GM23338 (cell line): ENCODE measurements around the gene FOXRED1. TPM values are rescaled to one million over a fixed set of nuclear protein-coding genes. Genes with fewer than 3 reads are reported as not detected.

Source experiments
- ATAC-seq: fragments of 200-7000 bp; cut with Tn5 transposase; 3 replicates; pipeline ENCODE4 v1.9.1; 2020
- DNase-seq: peaks from one replicate; pipeline ENCODE4 v3.0.0-alpha.2; 2015; ENCODE audit warnings: low spot score
- H2AFZ ChIP-seq: fragments of 200-600 bp; sonication (generic); 2 replicates; pipeline ENCODE4 v1.8.0; 2016; ENCODE audit warnings: antibody characterized with exemption, mild to moderate bottlenecking, moderate library complexity
- H3F3A ChIP-seq: fragments of 200-600 bp; sonication (generic); replicated peaks from 2 replicates; pipeline ENCODE4 v1.8.0; 2017; ENCODE audit warnings: antibody characterized with exemption, mixed run types, low read depth
- H3K27ac ChIP-seq: fragments of 200-600 bp; sonication (generic); 2 replicates; pipeline ENCODE4 v1.6.1; 2016; ENCODE audit warnings: low read depth
- H3K27me3 ChIP-seq: fragments of 200-600 bp; sonication (generic); 2 replicates; pipeline ENCODE4 v1.8.0; 2016; ENCODE audit warnings: mild to moderate bottlenecking, mixed run types, moderate library complexity; ENCODE audit not compliant: insufficient read depth
- H3K36me3 ChIP-seq: fragments of 200-600 bp; sonication (generic); 2 replicates; pipeline ENCODE4 v1.8.0; 2016; ENCODE audit warnings: mild to moderate bottlenecking; ENCODE audit not compliant: insufficient read depth
- H3K4me1 ChIP-seq: fragments of 200-600 bp; sonication (generic); 2 replicates; pipeline ENCODE4 v1.8.0; 2016; ENCODE audit warnings: mild to moderate bottlenecking, moderate library complexity; ENCODE audit not compliant: insufficient read depth
- H3K4me2 ChIP-seq: fragments of 200-600 bp; sonication (generic); 2 replicates; pipeline ENCODE4 v1.7.1; 2017; ENCODE audit warnings: mixed run types
- H3K4me3 ChIP-seq: fragments of 200-600 bp; sonication (generic); 2 replicates; pipeline ENCODE4 v1.6.1; 2016; ENCODE audit warnings: mixed run types
- H3K79me2 ChIP-seq: fragments of 200-600 bp; sonication (generic); replicated peaks from 2 replicates; pipeline ENCODE4 v1.8.0; 2017; ENCODE audit warnings: mild to moderate bottlenecking; ENCODE audit not compliant: insufficient read depth
- H3K9me2 ChIP-seq: fragments of 200-600 bp; sonication (generic); 2 replicates; pipeline ENCODE4 v1.8.0; 2017; ENCODE audit not compliant: insufficient read depth
- H4K20me1 ChIP-seq: fragments of 200-600 bp; sonication (generic); replicated peaks from 2 replicates; pipeline ENCODE4 v1.8.0; 2017; ENCODE audit warnings: mild to moderate bottlenecking; ENCODE audit not compliant: insufficient read depth
- H3K27ac Mint-ChIP-seq: 2 replicates; pipeline ENCODE4 v1.8.0; 2020; ENCODE audit warnings: inconsistent platforms, mild to moderate bottlenecking, moderate library complexity, mixed read lengths
- H3K27me3 Mint-ChIP-seq: 3 replicates; pipeline ENCODE4 v1.8.0; 2022; ENCODE audit warnings: low read depth, mild to moderate bottlenecking, moderate library complexity, mixed read lengths, inconsistent platforms; ENCODE audit not compliant: insufficient read depth, poor library complexity
- H3K36me3 Mint-ChIP-seq: 3 replicates; pipeline ENCODE4 v1.8.0; 2021; ENCODE audit warnings: low read depth, mild to moderate bottlenecking, inconsistent platforms, moderate library complexity, mixed read lengths
- H3K4me1 Mint-ChIP-seq: 3 replicates; pipeline ENCODE4 v1.8.0; 2020; ENCODE audit warnings: mild to moderate bottlenecking, inconsistent platforms, mixed read lengths
- H3K4me3 Mint-ChIP-seq: 3 replicates; pipeline ENCODE4 v1.8.0; 2021; ENCODE audit warnings: moderate library complexity, mild to moderate bottlenecking, inconsistent platforms, mixed read lengths
- H3K9me3 Mint-ChIP-seq: 3 replicates; pipeline ENCODE4 v1.8.0; 2020; ENCODE audit warnings: moderate library complexity, mild to moderate bottlenecking, inconsistent platforms, mixed read lengths
- CREB1 ChIP-seq: fragments of 250-450 bp; sonication (Bioruptor Pico); IDR thresholded peaks from 2 replicates; pipeline ENCODE4 v1.5.0; 2020; ENCODE audit warnings: low read depth, mild to moderate bottlenecking, moderate library complexity
- EZH2 ChIP-seq: fragments of 200-600 bp; sonication (generic); IDR thresholded peaks from one replicate; pipeline ENCODE4 v1.8.0; 2017; ENCODE audit warnings: antibody characterized with exemption, mild to moderate bottlenecking, low read depth; ENCODE audit not compliant: unreplicated experiment
- EZH2phosphoT487 ChIP-seq: fragments of 200-600 bp; sonication (generic); IDR thresholded peaks from one replicate; pipeline ENCODE4 v1.8.1; 2018; ENCODE audit warnings: antibody characterized with exemption; ENCODE audit not compliant: unreplicated experiment
- JUNB ChIP-seq: IDR thresholded peaks from one replicate; pipeline ENCODE4 v1.6.1; 2016; ENCODE audit warnings: antibody characterized with exemption; ENCODE audit not compliant: unreplicated experiment
- NANOG ChIP-seq: IDR thresholded peaks from 2 replicates; pipeline ENCODE4 v1.6.1; 2016; ENCODE audit warnings: antibody characterized with exemption, borderline replicate concordance
- POLR2AphosphoS5 ChIP-seq: IDR thresholded peaks from 2 replicates; pipeline ENCODE4 v1.6.1; 2016; ENCODE audit warnings: antibody characterized with exemption, low read depth
- STAT1 ChIP-seq: IDR thresholded peaks from one replicate; pipeline ENCODE4 v1.6.1; 2016; ENCODE audit warnings: antibody characterized with exemption; ENCODE audit not compliant: unreplicated experiment
- ZNF114 ChIP-seq: fragments of 250-450 bp; sonication (Bioruptor Pico); IDR thresholded peaks from 2 replicates; pipeline ENCODE4 v1.5.0; 2020; ENCODE audit warnings: mild to moderate bottlenecking, moderate library complexity
- ZNF331 ChIP-seq: fragments of 250-450 bp; sonication (Bioruptor Pico); IDR thresholded peaks from 2 replicates; pipeline ENCODE4 v1.5.0; 2020; ENCODE audit warnings: low read depth, mild to moderate bottlenecking, moderate library complexity
- polyA plus RNA-seq: library from polyadenylated mRNA; unstranded; fragments of >200 nt; fragmentation: Nextera tagmentation; extraction: Ambion mirVana; gene quantifications from 2 replicates; pipeline ENCODE4 v1.2.1, GENCODE V29; 2016
- total RNA-seq: library from RNA; depleted of rRNA; stranded (reverse); fragments of >200 nt; shearing (Covaris generic); gene quantifications from 2 replicates; pipeline ENCODE4 v1.2.3, GENCODE V29; 2014
- TF ChIP-seq, protein P1 (sequence below): IDR thresholded peaks from one replicate; pipeline ENCODE4 v1.6.1; 2018; ENCODE audit warnings: antibody characterized with exemption; ENCODE audit not compliant: unreplicated experiment
- TF ChIP-seq, protein P2 (sequence below): fragments of 250-450 bp; sonication (Bioruptor Pico); IDR thresholded peaks from 2 replicates; pipeline ENCODE4 v1.5.0; 2020; ENCODE audit warnings: mild to moderate bottlenecking, moderate library complexity
- TF ChIP-seq, protein P3 (sequence below): IDR thresholded peaks from 2 replicates; pipeline ENCODE4 v1.6.1; 2016; ENCODE audit warnings: antibody characterized with exemption
- TF ChIP-seq, protein P4 (sequence below), 2 experiments: fragments of 200-600 bp in 1 of 2; sonication (generic) in 1 of 2; conservative IDR thresholded peaks; 2 replicates each; pipeline versions ENCODE4 v1.5.1 to v1.6.1; 2016 to 2017; ENCODE audit warnings: antibody characterized with exemption in 2 of 2, low read depth in 2 of 2, mild to moderate bottlenecking in 2 of 2, moderate library complexity in 1 of 2

Gene FOXRED1
- total and polyA plus RNA-seq, 2 experiments from 2014 or later = 25.2 to 59.2 TPM

DNA sequence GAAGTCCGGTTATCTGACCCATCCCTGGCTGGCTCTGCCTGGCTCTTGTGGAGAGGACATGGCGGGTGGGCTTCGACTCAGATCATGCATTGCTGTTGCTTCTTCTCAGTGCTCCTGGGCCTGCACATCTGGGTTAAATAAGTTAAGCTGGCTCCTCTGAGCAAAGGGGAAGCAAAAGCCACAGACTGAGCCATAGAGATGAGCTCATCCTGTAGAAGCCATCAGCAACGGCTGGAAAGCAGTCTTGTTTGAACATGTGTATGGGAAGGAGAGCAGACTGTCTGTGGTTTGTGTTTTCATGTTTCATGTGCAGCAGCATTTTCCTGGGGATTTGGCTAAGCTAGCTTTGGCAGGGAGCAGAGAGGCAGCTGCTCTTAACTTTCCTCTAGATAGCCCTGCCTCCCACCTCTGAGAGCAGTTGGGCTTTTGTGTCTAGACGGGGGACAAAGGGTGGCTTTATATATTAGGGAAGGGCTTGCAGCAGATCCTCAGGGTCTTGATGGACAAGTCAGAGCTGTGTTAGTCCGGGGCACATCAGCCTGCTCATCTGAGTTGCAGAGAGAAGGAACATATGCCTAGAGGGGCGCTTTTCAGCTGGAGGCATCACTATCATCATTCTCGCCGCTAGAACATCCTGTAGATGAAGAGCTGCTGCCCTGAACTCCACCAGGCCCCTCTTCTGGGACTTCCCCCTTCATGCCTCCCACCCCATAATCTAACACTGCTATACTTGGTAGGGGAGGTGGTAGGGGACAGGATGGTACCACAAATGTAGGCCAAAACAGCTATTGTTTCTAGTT, 49.8 kb downstream of the FOXRED1 start:
- no peak overlapping the region for H3K4me3 ChIP-seq
- no peaks in the 10 kb centered on the region for H3F3A ChIP-seq
- H3K27ac ChIP-seq = no peak overlapping the region
- ATAC-seq (no peak), DNase-seq (no peak)
- no peak overlapping the region for H3K4me2 ChIP-seq
- no peaks in the 10 kb centered on the region; the same call in 1 of the 2 replicates for H3K79me2 ChIP-seq
- H4K20me1 ChIP-seq = no peaks in the 10 kb centered on the region
- H3K9me2 ChIP-seq = no peaks in the 10 kb centered on the region
- Mint-ChIP-seq H3K27me3 (no peaks in the 10 kb centered on the region), H3K36me3 (peaks cover 19% of the 10 kb centered on the region), H3K27ac (no peak overlapping the region), H3K4me1 (no peaks in the 10 kb centered on the region), H3K9me3 (no peaks in the 10 kb centered on the region), H3K4me3 (no peak overlapping the region)
- no peaks in the 10 kb centered on the region for H3K4me1 ChIP-seq
- H2AFZ ChIP-seq = no peak overlapping the region
- TF ChIP-seq NANOG (no peak), POLR2AphosphoS5 (no peak), CREB1 (CRISPR knock-in tag) (no peak), ZNF331 (no peak), EZH2 (no peak), JUNB (no peak), STAT1 (no peak), EZH2phosphoT487 (no peak), ZNF114 (CRISPR knock-in tag) (no peak)
- TF ChIP-seq, protein P1, sequence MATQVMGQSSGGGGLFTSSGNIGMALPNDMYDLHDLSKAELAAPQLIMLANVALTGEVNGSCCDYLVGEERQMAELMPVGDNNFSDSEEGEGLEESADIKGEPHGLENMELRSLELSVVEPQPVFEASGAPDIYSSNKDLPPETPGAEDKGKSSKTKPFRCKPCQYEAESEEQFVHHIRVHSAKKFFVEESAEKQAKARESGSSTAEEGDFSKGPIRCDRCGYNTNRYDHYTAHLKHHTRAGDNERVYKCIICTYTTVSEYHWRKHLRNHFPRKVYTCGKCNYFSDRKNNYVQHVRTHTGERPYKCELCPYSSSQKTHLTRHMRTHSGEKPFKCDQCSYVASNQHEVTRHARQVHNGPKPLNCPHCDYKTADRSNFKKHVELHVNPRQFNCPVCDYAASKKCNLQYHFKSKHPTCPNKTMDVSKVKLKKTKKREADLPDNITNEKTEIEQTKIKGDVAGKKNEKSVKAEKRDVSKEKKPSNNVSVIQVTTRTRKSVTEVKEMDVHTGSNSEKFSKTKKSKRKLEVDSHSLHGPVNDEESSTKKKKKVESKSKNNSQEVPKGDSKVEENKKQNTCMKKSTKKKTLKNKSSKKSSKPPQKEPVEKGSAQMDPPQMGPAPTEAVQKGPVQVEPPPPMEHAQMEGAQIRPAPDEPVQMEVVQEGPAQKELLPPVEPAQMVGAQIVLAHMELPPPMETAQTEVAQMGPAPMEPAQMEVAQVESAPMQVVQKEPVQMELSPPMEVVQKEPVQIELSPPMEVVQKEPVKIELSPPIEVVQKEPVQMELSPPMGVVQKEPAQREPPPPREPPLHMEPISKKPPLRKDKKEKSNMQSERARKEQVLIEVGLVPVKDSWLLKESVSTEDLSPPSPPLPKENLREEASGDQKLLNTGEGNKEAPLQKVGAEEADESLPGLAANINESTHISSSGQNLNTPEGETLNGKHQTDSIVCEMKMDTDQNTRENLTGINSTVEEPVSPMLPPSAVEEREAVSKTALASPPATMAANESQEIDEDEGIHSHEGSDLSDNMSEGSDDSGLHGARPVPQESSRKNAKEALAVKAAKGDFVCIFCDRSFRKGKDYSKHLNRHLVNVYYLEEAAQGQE = no peak
- TF ChIP-seq, protein P2, sequence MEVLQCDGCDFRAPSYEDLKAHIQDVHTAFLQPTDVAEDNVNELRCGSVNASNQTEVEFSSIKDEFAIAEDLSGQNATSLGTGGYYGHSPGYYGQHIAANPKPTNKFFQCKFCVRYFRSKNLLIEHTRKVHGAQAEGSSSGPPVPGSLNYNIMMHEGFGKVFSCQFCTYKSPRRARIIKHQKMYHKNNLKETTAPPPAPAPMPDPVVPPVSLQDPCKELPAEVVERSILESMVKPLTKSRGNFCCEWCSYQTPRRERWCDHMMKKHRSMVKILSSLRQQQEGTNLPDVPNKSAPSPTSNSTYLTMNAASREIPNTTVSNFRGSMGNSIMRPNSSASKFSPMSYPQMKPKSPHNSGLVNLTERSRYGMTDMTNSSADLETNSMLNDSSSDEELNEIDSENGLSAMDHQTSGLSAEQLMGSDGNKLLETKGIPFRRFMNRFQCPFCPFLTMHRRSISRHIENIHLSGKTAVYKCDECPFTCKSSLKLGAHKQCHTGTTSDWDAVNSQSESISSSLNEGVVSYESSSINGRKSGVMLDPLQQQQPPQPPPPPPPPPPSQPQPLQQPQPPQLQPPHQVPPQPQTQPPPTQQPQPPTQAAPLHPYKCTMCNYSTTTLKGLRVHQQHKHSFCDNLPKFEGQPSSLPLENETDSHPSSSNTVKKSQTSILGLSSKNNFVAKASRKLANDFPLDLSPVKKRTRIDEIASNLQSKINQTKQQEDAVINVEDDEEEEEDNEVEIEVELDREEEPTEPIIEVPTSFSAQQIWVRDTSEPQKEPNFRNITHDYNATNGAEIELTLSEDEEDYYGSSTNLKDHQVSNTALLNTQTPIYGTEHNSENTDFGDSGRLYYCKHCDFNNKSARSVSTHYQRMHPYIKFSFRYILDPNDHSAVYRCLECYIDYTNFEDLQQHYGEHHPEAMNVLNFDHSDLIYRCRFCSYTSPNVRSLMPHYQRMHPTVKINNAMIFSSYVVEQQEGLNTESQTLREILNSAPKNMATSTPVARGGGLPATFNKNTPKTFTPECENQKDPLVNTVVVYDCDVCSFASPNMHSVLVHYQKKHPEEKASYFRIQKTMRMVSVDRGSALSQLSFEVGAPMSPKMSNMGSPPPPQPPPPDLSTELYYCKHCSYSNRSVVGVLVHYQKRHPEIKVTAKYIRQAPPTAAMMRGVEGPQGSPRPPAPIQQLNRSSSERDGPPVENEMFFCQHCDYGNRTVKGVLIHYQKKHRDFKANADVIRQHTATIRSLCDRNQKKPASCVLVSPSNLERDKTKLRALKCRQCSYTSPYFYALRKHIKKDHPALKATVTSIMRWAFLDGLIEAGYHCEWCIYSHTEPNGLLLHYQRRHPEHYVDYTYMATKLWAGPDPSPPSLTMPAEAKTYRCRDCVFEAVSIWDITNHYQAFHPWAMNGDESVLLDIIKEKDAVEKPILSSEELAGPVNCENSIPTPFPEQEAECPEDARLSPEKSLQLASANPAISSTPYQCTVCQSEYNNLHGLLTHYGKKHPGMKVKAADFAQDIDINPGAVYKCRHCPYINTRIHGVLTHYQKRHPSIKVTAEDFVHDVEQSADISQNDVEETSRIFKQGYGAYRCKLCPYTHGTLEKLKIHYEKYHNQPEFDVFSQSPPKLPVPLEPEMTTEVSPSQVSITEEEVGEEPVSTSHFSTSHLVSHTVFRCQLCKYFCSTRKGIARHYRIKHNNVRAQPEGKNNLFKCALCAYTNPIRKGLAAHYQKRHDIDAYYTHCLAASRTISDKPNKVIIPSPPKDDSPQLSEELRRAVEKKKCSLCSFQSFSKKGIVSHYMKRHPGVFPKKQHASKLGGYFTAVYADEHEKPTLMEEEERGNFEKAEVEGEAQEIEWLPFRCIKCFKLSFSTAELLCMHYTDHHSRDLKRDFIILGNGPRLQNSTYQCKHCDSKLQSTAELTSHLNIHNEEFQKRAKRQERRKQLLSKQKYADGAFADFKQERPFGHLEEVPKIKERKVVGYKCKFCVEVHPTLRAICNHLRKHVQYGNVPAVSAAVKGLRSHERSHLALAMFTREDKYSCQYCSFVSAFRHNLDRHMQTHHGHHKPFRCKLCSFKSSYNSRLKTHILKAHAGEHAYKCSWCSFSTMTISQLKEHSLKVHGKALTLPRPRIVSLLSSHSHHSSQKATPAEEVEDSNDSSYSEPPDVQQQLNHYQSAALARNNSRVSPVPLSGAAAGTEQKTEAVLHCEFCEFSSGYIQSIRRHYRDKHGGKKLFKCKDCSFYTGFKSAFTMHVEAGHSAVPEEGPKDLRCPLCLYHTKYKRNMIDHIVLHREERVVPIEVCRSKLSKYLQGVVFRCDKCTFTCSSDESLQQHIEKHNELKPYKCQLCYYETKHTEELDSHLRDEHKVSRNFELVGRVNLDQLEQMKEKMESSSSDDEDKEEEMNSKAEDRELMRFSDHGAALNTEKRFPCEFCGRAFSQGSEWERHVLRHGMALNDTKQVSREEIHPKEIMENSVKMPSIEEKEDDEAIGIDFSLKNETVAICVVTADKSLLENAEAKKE = no peak
- TF ChIP-seq, protein P3, sequence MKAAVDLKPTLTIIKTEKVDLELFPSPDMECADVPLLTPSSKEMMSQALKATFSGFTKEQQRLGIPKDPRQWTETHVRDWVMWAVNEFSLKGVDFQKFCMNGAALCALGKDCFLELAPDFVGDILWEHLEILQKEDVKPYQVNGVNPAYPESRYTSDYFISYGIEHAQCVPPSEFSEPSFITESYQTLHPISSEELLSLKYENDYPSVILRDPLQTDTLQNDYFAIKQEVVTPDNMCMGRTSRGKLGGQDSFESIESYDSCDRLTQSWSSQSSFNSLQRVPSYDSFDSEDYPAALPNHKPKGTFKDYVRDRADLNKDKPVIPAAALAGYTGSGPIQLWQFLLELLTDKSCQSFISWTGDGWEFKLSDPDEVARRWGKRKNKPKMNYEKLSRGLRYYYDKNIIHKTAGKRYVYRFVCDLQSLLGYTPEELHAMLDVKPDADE = no peak
- TF ChIP-seq, protein P4, sequence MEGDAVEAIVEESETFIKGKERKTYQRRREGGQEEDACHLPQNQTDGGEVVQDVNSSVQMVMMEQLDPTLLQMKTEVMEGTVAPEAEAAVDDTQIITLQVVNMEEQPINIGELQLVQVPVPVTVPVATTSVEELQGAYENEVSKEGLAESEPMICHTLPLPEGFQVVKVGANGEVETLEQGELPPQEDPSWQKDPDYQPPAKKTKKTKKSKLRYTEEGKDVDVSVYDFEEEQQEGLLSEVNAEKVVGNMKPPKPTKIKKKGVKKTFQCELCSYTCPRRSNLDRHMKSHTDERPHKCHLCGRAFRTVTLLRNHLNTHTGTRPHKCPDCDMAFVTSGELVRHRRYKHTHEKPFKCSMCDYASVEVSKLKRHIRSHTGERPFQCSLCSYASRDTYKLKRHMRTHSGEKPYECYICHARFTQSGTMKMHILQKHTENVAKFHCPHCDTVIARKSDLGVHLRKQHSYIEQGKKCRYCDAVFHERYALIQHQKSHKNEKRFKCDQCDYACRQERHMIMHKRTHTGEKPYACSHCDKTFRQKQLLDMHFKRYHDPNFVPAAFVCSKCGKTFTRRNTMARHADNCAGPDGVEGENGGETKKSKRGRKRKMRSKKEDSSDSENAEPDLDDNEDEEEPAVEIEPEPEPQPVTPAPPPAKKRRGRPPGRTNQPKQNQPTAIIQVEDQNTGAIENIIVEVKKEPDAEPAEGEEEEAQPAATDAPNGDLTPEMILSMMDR (conservative IDR thresholded peaks at IDR 0.05; ENCODE audit: low read depth in 2 of 2) = no peak
- no peaks in the 10 kb centered on the region for H3K36me3 ChIP-seq
- no peaks in the 10 kb centered on the region for H3K27me3 ChIP-seq
